SU-DHL-6 (cell line): ENCODE measurements around the gene SPTBN1.

ENCODE experiments used
- H2AFZ ChIP-seq: fragments of 200-600 bp; sonication (generic); 2 replicates; pipeline ENCODE4 v1.6.1; 2014; ENCODE audit warnings: low read depth, mild to moderate bottlenecking, moderate library complexity, mixed read lengths, antibody characterized with exemption, low read length; ENCODE audit not compliant: severe bottlenecking
- H3F3A ChIP-seq: fragments of 200-600 bp; shearing (Covaris generic); 2 replicates; pipeline ENCODE4 v1.6.0; 2016; ENCODE audit warnings: antibody characterized with exemption, mild to moderate bottlenecking; ENCODE audit not compliant: insufficient read depth
- H3K27ac ChIP-seq: fragments of 200-600 bp; sonication (generic); 2 replicates; pipeline ENCODE4 v1.5.1; 2016; ENCODE audit warnings: low read depth, mild to moderate bottlenecking, low read length, moderate library complexity, mixed read lengths
- H3K27me3 ChIP-seq: fragments of 200-600 bp; sonication (generic), shearing (Covaris generic); 2 replicates; pipeline ENCODE4 v1.6.0; 2014; ENCODE audit warnings: mild to moderate bottlenecking, low read length
- H3K36me3 ChIP-seq: fragments of 200-600 bp; sonication (generic); 2 replicates; pipeline ENCODE4 v1.6.1; 2014; ENCODE audit warnings: mild to moderate bottlenecking, low read length, mixed read lengths
- H3K4me2 ChIP-seq: fragments of 300-600, 200-600 bp; shearing (Covaris generic), sonication (generic); 2 replicates; pipeline ENCODE4 v1.6.0; 2014; ENCODE audit warnings: low read length, low read depth, mild to moderate bottlenecking; ENCODE audit not compliant: poor library complexity, severe bottlenecking
- H3K4me3 ChIP-seq: fragments of 200-600 bp; sonication (generic); 2 replicates; pipeline ENCODE4 v1.5.1; 2014; ENCODE audit warnings: antibody characterized with exemption, low read length, mild to moderate bottlenecking, mixed read lengths; ENCODE audit not compliant: insufficient read depth, poor library complexity, severe bottlenecking
- H3K79me2 ChIP-seq: fragments of 200-600 bp; sonication (generic); 2 replicates; pipeline ENCODE4 v1.6.1; 2014; ENCODE audit warnings: mild to moderate bottlenecking, low read length, moderate library complexity; ENCODE audit not compliant: insufficient read depth
- H3K9ac ChIP-seq: fragments of 200-600 bp; sonication (generic); 2 replicates; pipeline ENCODE4 v1.7.0; 2014; ENCODE audit warnings: mild to moderate bottlenecking, low read length
- H3K9me2 ChIP-seq: fragments of 200-600 bp; sonication (generic); replicated peaks from 2 replicates; pipeline ENCODE4 v1.6.1; 2014; ENCODE audit warnings: low read length; ENCODE audit not compliant: insufficient read depth
- H3K9me3 ChIP-seq: fragments of 200-600 bp; sonication (generic); 2 replicates; pipeline ENCODE4 v1.6.1; 2014; ENCODE audit warnings: low read length, mixed read lengths; ENCODE audit not compliant: insufficient read depth
- H4K20me1 ChIP-seq: fragments of 200-600 bp; sonication (generic); 2 replicates; pipeline ENCODE4 v1.6.1; 2014; ENCODE audit warnings: low read depth, mild to moderate bottlenecking, antibody characterized with exemption, low read length, moderate library complexity, mixed read lengths
- EZH2phosphoT487 ChIP-seq: fragments of 200-600 bp; sonication (generic), shearing (Covaris generic); conservative IDR thresholded peaks from 2 replicates; pipeline ENCODE4 v1.6.1; 2018; ENCODE audit warnings: mild to moderate bottlenecking, antibody characterized with exemption, low read length, moderate library complexity, mixed read lengths
- TF ChIP-seq, protein P1 (sequence below): fragments of 200-600 bp; sonication (generic); IDR thresholded peaks from one replicate; pipeline ENCODE4 v1.5.1; 2017; ENCODE audit warnings: antibody characterized with exemption, mild to moderate bottlenecking, low read length, moderate library complexity; ENCODE audit not compliant: insufficient read depth, poor library complexity, severe bottlenecking

SPTBN1 gene

GRCh38 chr2:54636415-54637139, 180.4 kb downstream of the SPTBN1 start:
- Histone ChIP-seq H3K27ac (no peak overlapping the region), H3K27me3 (no peaks in the 10 kb centered on the region), H2AFZ (no peak overlapping the region), H3K36me3 (no peaks in the 10 kb centered on the region), H3K9me2 (no peaks in the 10 kb centered on the region), H3K9ac (no peak overlapping the region), H4K20me1 (no peaks in the 10 kb centered on the region), H3K79me2 (no peaks in the 10 kb centered on the region), H3K4me3 (no peak overlapping the region), H3K4me2 (no peak overlapping the region), H3F3A (no peaks in the 10 kb centered on the region), H3K9me3 (no peaks in the 10 kb centered on the region)
- TF ChIP-seq, protein P1, sequence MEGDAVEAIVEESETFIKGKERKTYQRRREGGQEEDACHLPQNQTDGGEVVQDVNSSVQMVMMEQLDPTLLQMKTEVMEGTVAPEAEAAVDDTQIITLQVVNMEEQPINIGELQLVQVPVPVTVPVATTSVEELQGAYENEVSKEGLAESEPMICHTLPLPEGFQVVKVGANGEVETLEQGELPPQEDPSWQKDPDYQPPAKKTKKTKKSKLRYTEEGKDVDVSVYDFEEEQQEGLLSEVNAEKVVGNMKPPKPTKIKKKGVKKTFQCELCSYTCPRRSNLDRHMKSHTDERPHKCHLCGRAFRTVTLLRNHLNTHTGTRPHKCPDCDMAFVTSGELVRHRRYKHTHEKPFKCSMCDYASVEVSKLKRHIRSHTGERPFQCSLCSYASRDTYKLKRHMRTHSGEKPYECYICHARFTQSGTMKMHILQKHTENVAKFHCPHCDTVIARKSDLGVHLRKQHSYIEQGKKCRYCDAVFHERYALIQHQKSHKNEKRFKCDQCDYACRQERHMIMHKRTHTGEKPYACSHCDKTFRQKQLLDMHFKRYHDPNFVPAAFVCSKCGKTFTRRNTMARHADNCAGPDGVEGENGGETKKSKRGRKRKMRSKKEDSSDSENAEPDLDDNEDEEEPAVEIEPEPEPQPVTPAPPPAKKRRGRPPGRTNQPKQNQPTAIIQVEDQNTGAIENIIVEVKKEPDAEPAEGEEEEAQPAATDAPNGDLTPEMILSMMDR: no peak
- no peak for TF ChIP-seq EZH2phosphoT487

DNA sequence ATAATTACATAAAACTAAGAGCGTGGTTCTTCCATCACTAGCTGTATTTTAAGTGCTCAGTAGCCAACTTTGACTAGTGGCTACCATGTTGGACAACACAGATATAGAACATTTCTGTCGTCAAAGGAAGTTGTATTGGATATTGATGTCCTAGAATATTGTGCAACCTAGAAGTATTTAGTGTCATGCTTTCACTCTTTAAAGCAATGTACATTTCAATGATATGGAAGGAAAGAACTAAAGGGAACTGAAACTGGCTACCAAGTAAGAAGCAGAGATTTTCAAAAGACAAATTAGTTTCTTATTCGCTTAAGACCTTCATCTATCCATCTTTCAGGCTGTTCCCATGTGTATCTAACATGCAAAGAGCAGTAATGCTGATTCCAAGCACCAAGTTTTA, 182.0 kb downstream of the SPTBN1 start:
- Histone ChIP-seq H3K9me2 (no peaks in the 10 kb centered on the region), H3K79me2 (no peaks in the 10 kb centered on the region), H3K4me2 (no peak overlapping the region), H4K20me1 (no peaks in the 10 kb centered on the region), H3K9ac (no peak overlapping the region), H3K4me3 (no peak overlapping the region), H3K9me3 (no peaks in the 10 kb centered on the region), H3K27me3 (no peaks in the 10 kb centered on the region), H2AFZ (no peak overlapping the region), H3F3A (no peaks in the 10 kb centered on the region), H3K36me3 (no peaks in the 10 kb centered on the region), H3K27ac (no peak overlapping the region)
- TF ChIP-seq EZH2phosphoT487: no peak

DNA sequence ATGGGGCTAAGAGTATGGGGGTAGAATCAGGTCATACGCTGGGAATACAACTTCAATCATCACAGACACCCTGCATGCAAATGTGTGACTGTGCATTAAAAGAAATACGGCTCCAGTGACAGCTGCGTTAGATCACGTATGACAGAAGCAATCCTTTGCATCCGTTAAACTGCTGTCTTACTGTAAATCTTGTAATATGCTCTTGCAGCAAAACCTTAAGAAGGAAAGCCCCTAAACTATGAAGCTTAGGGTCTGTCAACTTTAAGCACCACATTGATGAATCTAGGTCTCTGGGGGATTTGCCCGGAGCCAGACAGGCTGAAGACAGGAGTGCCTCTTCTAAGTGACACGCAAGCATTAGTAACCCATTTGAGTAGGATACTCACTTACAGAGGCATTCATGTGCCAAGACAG, 182.7 kb downstream of the SPTBN1 start:
- no peak overlapping the region for H3K27ac ChIP-seq
- no peak overlapping the region for H3K4me3 ChIP-seq
- H2AFZ ChIP-seq: no peak overlapping the region
- no peaks in the 10 kb centered on the region for H3F3A ChIP-seq
- no peaks in the 10 kb centered on the region for H3K9me2 ChIP-seq
- no peak overlapping the region for H3K9ac ChIP-seq
- H3K27me3 ChIP-seq: no peaks in the 10 kb centered on the region
- no peaks in the 10 kb centered on the region for H3K79me2 ChIP-seq
- no peak for TF ChIP-seq EZH2phosphoT487
- TF ChIP-seq, protein P1: no peak
- no peak overlapping the region for H3K4me2 ChIP-seq
- no peaks in the 10 kb centered on the region for H3K36me3 ChIP-seq
- H3K9me3 ChIP-seq: no peaks in the 10 kb centered on the region
- H4K20me1 ChIP-seq: no peaks in the 10 kb centered on the region

GRCh38 chr2:54639609-54640008, 183.5 kb downstream of the SPTBN1 start:
- Histone ChIP-seq H3K27me3 (no peaks in the 10 kb centered on the region), H3F3A (no peaks in the 10 kb centered on the region), H3K79me2 (no peaks in the 10 kb centered on the region), H3K4me3 (no peak overlapping the region), H3K9me2 (no peaks in the 10 kb centered on the region), H4K20me1 (no peaks in the 10 kb centered on the region), H3K9me3 (no peaks in the 10 kb centered on the region), H3K36me3 (no peaks in the 10 kb centered on the region), H3K27ac (no peak overlapping the region), H3K9ac (no peak overlapping the region), H3K4me2 (no peak overlapping the region), H2AFZ (no peak overlapping the region)
- no peak for TF ChIP-seq EZH2phosphoT487
- TF ChIP-seq, protein P1: no peak
